ENCODE results near the gene NIFK. TPM values are rescaled to one million over a fixed set of nuclear protein-coding genes. Genes with fewer than 3 reads are reported as not detected.

NIFK gene
- total RNA-seq = 100 to 1,000 TPM in 1 of 2 experiments, 10 to 100 TPM in 1; 58.4 to 102 TPM

DNA sequence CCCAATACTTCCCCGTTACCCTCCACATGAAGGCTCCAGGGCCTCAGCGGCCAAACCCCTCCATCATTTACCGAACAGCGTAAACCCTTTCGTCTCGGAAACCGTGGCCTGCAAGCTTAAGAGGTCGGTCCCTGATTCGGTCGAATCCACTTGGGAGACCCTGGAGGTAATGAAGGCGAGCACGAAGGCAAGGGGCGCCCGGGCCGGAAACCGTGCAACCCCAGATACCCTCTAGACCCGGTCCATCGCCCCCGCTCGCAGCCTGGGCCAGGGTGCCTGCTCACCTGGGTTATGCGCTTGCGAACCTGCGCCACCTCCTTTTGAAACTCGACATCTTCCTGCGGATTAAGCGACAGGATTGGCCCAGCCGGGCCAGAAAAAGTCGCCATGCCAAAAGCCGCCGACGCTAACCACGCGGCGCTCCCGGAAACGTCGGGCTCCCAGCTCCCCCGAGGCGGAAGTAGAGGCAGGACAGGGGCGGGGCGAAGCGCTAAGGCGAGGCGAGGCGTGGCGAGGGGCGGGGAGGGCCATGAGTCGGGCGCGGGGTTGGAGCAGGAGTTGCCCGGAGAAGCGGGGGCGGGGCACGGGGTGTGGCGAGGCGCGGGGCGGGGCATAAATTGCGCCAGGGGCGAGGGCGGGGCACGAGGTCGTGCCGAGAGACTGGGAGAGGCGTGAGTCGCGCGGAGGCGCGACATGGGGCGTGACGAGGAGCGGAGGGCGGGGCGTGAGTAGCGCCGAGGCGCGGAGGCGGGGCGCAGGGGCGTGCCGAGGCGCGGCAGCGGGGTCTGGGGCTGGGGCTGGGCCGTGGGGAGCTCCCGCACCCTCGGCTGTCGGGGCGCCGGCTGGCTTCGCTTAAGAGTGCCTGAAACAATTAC, at the start of gene NIFK:
Gene NIFK (minus strand): TSS at position 414 of the 875 bp plus-strand sequence. CDS start 25 bp downstream, at position 389.
- Mint-ChIP-seq H3K4me3 (peak within 1 kb of the TSS; percentile 82), H3K4me1 (peaks cover 44% of the 10 kb centered on the region), H3K36me3 (peaks cover 21% of the 10 kb centered on the region), H3K9me3 (ENCODE audit: low read depth) (no peaks in the 10 kb centered on the region), H3K27ac (peak within 1 kb of the TSS; percentile 94), H3K27me3 (no peaks in the 10 kb centered on the region)
- peak; percentile 100 for DNase-seq
- peak; percentile 92 for ATAC-seq
- CTCF ChIA-PET = interaction anchor here (1.1 to 3.1 kb wide), 10 partner anchors 10 to 206 kb away, joined by 3 to 9 read pairs (median 5); partner anchors contain the start of genes CLASP1, RNU4ATAC and TSN

DNA sequence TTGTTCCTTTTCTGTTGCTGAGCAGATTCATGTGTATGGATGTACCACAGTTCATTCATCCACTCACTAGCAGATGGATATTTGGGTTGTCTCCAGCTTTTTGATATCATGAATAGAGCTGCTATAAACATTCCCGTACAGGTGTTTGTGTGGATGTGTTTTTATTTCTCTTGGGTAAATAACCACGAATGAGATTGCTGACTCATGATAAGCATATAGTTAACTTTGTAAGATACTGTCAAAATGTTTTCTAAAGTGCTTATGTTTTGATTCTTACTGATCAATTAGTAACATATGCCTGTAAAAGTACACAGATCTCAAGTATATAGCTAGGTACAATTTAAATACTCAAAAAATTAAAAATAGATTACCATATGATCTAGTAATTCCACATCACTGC, 46.5 kb upstream of the NIFK start:
- ATAC-seq (no peak), DNase-seq (no peak)
- CTCF ChIA-PET = no interaction called here
- Mint-ChIP-seq H3K9me3 (ENCODE audit: low read depth) (no peaks in the 10 kb centered on the region), H3K27me3 (peaks cover 33% of the 10 kb centered on the region), H3K4me1 (no peaks in the 10 kb centered on the region), H3K27ac (no peak overlapping the region), H3K36me3 (no peaks in the 10 kb centered on the region), H3K4me3 (no peak overlapping the region)

DNA sequence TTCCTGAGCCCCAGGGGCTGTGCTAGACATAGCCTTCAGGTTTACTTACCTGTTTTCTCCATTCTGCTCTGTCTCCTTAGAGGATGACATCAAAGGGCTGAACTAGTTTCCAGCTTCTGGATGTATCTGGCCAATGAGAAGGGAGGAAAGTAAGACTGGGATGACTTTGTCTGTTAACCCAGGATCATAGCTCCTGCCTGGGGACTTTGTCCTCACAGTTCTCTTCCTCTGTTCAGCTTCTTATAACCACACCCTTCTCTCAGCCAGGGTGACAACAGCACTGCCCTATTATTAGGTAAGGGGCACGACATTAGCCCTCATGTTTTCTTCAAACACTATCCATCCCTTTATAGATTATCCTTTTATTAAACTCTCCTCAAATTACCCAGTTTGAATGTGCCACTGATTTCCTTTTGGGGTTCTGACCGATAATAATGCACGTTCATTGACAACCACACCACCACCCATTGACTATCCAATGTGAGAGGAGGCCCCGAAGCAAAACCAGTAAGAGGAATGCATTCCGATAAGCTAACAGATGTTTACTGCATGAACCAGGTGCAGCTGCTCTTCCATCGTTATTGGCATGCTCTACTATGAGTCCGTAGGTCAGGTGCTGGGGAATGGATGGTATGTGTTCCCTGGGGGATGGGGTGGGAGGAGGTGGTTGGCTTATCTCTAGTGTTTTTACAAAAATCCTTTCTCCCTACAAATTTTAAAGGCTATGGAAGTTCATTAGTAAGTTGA, 42.2 kb upstream of the NIFK start:
- Mint-ChIP-seq H3K27ac (no peak overlapping the region), H3K4me1 (peaks cover 2% of the 10 kb centered on the region), H3K4me3 (no peak overlapping the region), H3K27me3 (peaks cover 11% of the 10 kb centered on the region), H3K36me3 (no peaks in the 10 kb centered on the region), H3K9me3 (ENCODE audit: low read depth) (no peaks in the 10 kb centered on the region)
- no peak for ATAC-seq
- CTCF ChIA-PET = no interaction called here
- no peak for DNase-seq

DNA sequence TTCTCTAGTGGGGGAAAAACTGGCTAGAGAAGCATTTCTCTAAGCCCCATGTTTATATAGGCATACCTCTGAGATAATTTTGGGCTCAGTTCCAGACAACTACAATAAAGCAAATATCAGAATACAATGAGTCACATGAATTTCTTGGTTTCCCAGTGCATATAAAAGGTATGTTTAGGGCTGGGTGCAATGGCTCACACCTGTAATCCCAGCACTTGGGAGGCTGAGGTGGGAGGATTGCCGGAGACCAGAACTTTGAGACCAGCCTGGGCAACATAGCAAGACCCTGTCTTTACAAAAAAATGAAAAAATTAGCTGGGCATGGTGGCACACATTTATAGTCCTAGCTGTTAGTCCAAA, 41.0 kb upstream of the NIFK start:
- peaks cover 2% of the 10 kb centered on the region for H3K4me1 Mint-ChIP-seq
- CTCF ChIA-PET = no interaction called here
- peaks cover 2% of the 10 kb centered on the region for H3K27me3 Mint-ChIP-seq
- ATAC-seq = no peak
- no peak overlapping the region for H3K27ac Mint-ChIP-seq
- H3K4me3 Mint-ChIP-seq = no peak overlapping the region
- no peak for DNase-seq
- H3K9me3 Mint-ChIP-seq (ENCODE audit: low read depth) = no peaks in the 10 kb centered on the region
- H3K36me3 Mint-ChIP-seq = no peaks in the 10 kb centered on the region

DNA sequence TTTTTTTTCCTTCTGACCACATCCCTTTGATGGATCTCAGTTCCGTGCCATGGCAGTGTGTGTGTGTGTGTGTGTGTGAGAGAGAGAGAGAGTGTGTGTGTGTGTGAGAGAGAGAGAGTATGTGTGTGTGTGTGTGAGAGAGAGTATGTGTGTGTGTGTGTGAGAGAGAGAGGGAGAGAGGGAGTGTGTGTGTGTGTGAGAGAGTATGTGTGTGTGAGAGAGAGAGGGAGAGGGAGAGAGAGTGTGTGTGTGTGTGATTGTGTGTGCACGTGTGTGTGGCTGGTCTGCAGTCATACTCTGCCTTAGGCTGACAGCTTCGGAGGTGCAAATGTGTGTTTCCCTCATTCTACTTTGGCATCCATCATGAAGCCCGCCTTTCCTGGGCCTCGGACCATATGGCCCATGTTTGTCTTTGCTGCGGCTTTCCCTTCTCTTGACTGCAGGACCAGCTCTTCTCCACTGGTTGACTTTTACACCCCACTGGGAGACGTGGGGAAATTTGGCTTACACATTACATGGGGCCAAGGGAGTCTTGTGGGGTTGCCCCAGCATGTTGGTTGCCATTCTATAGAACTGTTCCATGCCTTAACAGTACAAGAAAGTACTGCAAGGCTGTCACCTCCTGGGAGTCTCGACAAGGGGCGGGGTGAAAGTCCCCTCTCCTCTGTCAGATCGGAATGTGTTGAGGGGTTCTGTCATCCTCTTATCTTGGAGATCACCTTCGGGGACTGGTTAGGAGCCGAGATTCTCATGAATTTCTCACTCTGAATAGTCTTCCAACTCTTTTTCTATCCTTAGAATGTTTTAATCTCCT, 40.4 kb upstream of the NIFK start:
- Mint-ChIP-seq H3K4me3 (no peak overlapping the region), H3K27ac (no peak overlapping the region), H3K36me3 (no peaks in the 10 kb centered on the region), H3K27me3 (peaks cover under 1% of the 10 kb centered on the region), H3K9me3 (ENCODE audit: low read depth) (no peaks in the 10 kb centered on the region), H3K4me1 (peaks cover 2% of the 10 kb centered on the region)
- ATAC-seq (no peak), DNase-seq (no peak)
- CTCF ChIA-PET = no interaction called here

DNA sequence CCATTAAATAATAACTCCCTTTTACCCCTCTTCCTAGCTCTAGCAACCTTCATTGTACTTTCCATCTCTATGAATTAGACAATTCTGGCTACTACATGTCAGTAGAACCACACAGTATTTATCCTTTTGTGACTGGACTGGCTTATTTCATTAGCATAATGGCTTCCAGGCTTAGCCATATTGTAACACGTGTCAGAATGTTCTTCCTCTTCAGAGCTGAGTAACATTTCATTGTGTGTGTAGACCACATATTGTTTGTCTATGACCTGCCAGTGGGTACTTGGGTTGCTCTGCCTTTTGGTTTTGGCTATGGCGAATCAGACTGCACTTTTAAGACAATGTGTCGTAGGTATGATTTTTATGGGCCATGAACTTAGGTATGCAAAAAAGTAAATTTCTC, 39.7 kb upstream of the NIFK start:
- H3K9me3 Mint-ChIP-seq (ENCODE audit: low read depth) = no peaks in the 10 kb centered on the region
- no peaks in the 10 kb centered on the region for H3K27me3 Mint-ChIP-seq
- peaks cover 2% of the 10 kb centered on the region for H3K4me1 Mint-ChIP-seq
- H3K4me3 Mint-ChIP-seq = no peak overlapping the region
- CTCF ChIA-PET = no interaction called here
- H3K36me3 Mint-ChIP-seq = no peaks in the 10 kb centered on the region
- no peak overlapping the region for H3K27ac Mint-ChIP-seq
- ATAC-seq (no peak), DNase-seq (no peak)

DNA sequence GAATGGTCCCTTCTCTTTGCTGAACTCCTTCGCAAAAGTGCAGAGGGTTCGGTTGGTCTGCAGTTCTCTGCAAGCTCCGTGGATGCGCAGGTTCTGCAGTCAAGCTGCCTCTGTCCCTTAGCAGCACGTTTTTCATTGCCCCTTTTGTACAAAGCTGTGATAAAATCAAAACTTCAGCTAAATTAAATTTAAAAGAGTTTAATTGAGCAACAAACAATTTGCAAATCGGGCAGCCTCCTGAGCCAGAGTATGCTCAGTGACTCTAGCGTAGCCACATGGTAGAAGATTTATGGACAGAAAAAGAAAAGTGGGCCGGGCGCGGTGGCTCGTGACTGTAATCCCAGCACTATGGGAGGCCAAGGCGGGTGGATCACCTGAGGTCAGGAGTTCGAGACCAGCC, 37.6 kb upstream of the NIFK start:
- Mint-ChIP-seq H3K36me3 (no peaks in the 10 kb centered on the region), H3K27me3 (no peaks in the 10 kb centered on the region), H3K27ac (no peak overlapping the region), H3K4me3 (no peak overlapping the region), H3K9me3 (ENCODE audit: low read depth) (no peaks in the 10 kb centered on the region), H3K4me1 (peaks cover 2% of the 10 kb centered on the region)
- no peak for DNase-seq
- CTCF ChIA-PET = no interaction called here
- ATAC-seq = no peak

GRCh38 chr2:121771976-121772742, 35.5 kb upstream of the NIFK start:
- no peaks in the 10 kb centered on the region for H3K9me3 Mint-ChIP-seq (ENCODE audit: low read depth)
- no peak overlapping the region for H3K4me3 Mint-ChIP-seq
- peaks cover 2% of the 10 kb centered on the region for H3K4me1 Mint-ChIP-seq
- H3K36me3 Mint-ChIP-seq = peaks cover 6% of the 10 kb centered on the region
- DNase-seq (no peak), ATAC-seq (no peak)
- CTCF ChIA-PET = no interaction called here
- no peak overlapping the region for H3K27ac Mint-ChIP-seq
- no peaks in the 10 kb centered on the region for H3K27me3 Mint-ChIP-seq

DNA sequence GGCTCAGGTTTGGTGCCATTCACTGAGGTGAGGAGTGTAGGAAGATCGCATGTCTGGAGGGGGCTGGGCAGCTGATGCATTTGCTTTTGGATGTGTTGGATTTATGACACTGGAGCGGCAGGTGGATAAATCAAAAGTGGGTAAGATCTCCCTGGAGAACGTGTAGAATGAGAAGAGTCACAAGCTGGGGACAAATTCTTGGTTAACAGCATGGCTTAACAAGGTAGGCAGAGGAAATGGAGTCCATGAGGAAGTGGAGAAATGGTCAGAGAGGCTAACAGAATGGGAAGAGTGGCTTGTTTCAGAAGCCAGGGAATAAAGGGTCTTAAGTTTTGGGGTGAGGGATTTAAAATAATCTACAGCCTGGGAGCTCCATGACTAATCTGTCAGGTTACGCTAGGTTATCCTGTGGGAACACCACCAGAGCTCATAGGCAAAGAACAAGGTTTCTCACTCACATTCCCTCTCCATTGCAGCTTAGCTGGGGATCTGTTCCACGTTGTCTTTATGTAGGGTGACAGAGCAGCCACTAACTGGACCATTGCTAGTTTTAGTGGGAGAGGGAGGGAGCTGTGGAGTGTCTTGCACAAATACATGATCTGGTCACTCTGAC, 31.6 kb upstream of the NIFK start:
- CTCF ChIA-PET = no interaction called here
- no peaks in the 10 kb centered on the region for H3K4me1 Mint-ChIP-seq

DNA sequence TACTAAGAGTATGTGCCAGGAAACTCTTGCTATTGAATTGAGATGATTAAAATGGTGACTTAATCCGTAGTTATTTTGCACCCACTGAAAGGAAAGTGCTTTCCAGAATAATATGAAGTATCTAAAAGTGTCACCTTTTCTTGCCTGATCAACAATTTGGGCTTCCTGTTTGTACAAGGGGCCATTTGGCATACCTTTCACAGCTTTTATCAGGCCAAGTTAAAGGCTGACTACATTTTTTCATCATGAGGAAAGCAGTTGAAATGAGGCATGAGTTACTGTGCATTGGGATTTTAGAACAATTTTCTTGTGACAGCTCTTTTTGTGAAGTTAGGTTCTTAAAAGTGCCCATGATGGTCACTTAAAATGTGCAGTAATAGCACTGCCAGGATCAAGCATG, 29.9 kb upstream of the NIFK start:
- Mint-ChIP-seq H3K4me3 (no peak overlapping the region), H3K36me3 (peaks cover 35% of the 10 kb centered on the region), H3K27ac (no peak overlapping the region), H3K4me1 (no peaks in the 10 kb centered on the region), H3K9me3 (ENCODE audit: low read depth) (no peaks in the 10 kb centered on the region), H3K27me3 (no peaks in the 10 kb centered on the region)
- CTCF ChIA-PET = no interaction called here
- ATAC-seq = no peak
- DNase-seq = no peak

More for the DNA sequence above, 31.6 kb upstream of the NIFK start:
- DNase-seq = no peak
- Mint-ChIP-seq H3K27me3 (no peaks in the 10 kb centered on the region), H3K36me3 (peaks cover 30% of the 10 kb centered on the region), H3K4me3 (no peak overlapping the region), H3K9me3 (ENCODE audit: low read depth) (no peaks in the 10 kb centered on the region), H3K27ac (no peak overlapping the region)
- ATAC-seq = no peak

DNA sequence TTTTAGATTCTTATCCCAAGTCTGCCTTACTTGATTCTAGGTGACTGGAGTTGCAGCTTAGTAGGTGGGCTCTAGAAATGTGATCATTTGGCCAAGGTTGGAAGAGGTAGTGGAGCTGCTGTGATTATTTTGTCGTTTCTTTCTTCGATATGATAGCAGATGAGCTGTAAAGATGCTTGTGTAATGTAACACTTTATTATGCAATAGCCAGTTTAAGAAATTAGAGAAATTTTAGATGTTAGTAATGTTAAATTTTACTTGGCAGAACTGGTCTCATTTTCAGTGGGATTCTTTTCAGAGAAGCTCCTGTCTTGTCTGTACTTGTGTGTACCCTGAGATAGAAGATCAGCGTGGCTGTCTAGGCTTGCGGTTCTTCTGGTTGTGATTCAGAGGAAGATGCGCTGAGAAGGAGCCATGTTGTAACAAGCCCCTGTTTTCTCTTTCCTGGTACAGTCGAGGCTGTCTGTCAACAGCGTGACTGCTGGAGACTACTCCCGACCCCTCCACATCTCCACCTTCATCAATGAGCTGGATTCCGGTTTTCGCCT, 28.1 kb upstream of the NIFK start:
- DNase-seq = no peak
- no peak for ATAC-seq
- Mint-ChIP-seq H3K4me1 (no peaks in the 10 kb centered on the region), H3K27ac (no peak overlapping the region), H3K9me3 (ENCODE audit: low read depth) (no peaks in the 10 kb centered on the region), H3K36me3 (peaks cover 43% of the 10 kb centered on the region), H3K4me3 (no peak overlapping the region), H3K27me3 (no peaks in the 10 kb centered on the region)
- CTCF ChIA-PET = no interaction called here
